Measurements from ENCODE around the gene EMP3.

Gene EMP3

GRCh38 chr19:48342414-48342738, 17.0 kb downstream of the EMP3 start:
- TF ChIP-seq, protein P1, sequence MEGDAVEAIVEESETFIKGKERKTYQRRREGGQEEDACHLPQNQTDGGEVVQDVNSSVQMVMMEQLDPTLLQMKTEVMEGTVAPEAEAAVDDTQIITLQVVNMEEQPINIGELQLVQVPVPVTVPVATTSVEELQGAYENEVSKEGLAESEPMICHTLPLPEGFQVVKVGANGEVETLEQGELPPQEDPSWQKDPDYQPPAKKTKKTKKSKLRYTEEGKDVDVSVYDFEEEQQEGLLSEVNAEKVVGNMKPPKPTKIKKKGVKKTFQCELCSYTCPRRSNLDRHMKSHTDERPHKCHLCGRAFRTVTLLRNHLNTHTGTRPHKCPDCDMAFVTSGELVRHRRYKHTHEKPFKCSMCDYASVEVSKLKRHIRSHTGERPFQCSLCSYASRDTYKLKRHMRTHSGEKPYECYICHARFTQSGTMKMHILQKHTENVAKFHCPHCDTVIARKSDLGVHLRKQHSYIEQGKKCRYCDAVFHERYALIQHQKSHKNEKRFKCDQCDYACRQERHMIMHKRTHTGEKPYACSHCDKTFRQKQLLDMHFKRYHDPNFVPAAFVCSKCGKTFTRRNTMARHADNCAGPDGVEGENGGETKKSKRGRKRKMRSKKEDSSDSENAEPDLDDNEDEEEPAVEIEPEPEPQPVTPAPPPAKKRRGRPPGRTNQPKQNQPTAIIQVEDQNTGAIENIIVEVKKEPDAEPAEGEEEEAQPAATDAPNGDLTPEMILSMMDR (conservative IDR thresholded peaks at IDR 0.05; ENCODE audit: low read length), result no peak
- no peak overlapping the region for H3K4me3 ChIP-seq (ENCODE audit: low read length)
- DNase-seq (ENCODE audit: low read depth), result no peak

DNA sequence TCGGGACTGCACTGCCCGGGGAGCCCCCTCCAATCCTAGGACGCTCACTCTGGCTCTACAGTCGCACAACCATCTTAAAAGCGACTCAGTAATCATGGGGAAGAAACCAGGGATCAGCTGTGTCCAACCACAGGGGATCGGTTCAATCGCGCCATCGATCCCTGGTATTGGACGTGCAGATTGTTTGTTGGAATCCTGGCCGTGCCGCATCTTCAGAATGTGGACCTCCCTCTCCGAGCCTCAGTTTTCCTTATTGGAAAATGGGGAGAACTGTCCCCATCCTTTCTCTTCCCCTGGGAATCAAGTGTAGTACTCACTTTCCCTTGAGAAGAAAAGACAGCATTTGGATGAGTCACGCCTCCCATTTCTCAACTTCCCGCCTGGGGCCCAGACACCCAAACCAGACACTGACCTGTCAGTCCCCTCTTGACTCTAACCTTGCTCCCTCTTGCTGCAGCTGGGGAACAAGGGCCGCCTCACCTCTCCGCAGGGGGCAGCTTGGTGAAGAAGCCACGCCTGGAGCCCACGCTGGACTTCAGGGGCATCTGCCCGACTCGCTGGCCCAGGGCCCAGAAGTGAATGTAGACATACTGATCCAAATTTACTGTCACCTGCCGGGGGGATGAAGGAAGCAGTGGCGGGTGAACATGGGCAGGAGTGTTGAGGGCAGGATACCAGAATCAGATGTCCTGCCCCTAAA, 17.6 kb downstream of the EMP3 start:
- TF ChIP-seq, protein P1 (conservative IDR thresholded peaks at IDR 0.05; ENCODE audit: low read length), result no peak
- peak; percentile 46 for DNase-seq (ENCODE audit: low read depth)
- H3K4me3 ChIP-seq (ENCODE audit: low read length), result no peak overlapping the region

- H3K4me3 ChIP-seq (ENCODE audit: low read length), result no peak overlapping the region
- TF ChIP-seq, protein P1 (conservative IDR thresholded peaks at IDR 0.05; ENCODE audit: low read length), result no peak
- DNase-seq (ENCODE audit: low read depth), result no peak
These were observed 19.5 kb downstream of the EMP3 start for GRCh38 chr19:48344892-48345291.

- no peak for DNase-seq (ENCODE audit: low read depth)
- TF ChIP-seq, protein P1 (conservative IDR thresholded peaks at IDR 0.05; ENCODE audit: low read length), result no peak
- no peak overlapping the region for H3K4me3 ChIP-seq (ENCODE audit: low read length)
These were observed 20.8 kb downstream of the EMP3 start for GRCh38 chr19:48346191-48346590.

GRCh38 chr19:48348045-48348444, 22.7 kb downstream of the EMP3 start:
- peak; percentile 61 for DNase-seq (ENCODE audit: low read depth)
- no peak overlapping the region for H3K4me3 ChIP-seq (ENCODE audit: low read length)
- TF ChIP-seq, protein P1 (conservative IDR thresholded peaks at IDR 0.05; ENCODE audit: low read length), result no peak

DNA sequence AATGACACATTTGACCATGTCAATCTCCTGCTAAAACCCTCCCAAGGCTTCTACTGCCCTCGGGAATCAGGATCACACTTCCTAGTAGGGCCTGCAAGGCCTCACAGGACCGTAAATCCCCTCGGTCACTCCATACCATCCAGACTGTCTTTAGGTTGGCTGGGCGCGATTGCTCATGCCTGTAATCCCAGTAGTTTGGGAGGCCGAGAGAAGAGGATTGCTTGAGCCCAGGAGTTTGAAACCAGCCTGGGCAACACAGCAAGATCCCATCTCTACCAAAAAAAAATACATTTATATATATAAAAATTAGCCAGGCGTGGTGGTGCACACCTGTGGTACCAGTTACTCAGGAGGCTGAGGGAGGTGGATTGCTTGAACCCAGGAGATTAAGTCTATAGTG, 23.4 kb downstream of the EMP3 start:
- TF ChIP-seq, protein P1 (conservative IDR thresholded peaks at IDR 0.05; ENCODE audit: low read length), result no peak
- no peak overlapping the region for H3K4me3 ChIP-seq (ENCODE audit: low read length)
- DNase-seq (ENCODE audit: low read depth), result no peak

DNA sequence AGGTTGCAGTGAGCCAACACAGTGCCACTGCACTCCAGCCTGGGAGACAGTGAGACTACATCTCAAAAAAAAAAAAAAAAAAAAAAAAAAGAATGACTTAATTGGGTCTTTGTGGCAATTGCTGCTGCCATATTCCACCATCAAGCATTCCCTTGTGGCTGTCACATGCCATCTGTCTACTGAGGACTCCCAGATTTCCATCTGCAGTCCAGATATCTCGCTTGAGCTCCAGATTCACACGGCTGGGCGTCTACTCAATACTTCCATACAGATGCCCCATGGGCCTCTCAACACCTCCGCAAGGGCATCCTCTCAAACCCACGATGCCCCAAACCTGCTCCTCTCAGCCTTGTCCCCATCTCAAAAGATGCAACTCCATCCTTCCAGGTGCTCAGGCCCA, 25.5 kb downstream of the EMP3 start:
- TF ChIP-seq, protein P1 (conservative IDR thresholded peaks at IDR 0.05; ENCODE audit: low read length), result no peak

More for the DNA sequence above, 25.5 kb downstream of the EMP3 start:
- no peak for DNase-seq (ENCODE audit: low read depth)
- H3K4me3 ChIP-seq (ENCODE audit: low read length), result no peak overlapping the region

Measured in AG10803 (cell line).